Measurements from ENCODE around the gene ANAPC2.

ANAPC2 gene

GRCh38 chr9:137213160-137214060 is 25.1 kb upstream of the ANAPC2 start:
- DNase-seq: no peak

DNA sequence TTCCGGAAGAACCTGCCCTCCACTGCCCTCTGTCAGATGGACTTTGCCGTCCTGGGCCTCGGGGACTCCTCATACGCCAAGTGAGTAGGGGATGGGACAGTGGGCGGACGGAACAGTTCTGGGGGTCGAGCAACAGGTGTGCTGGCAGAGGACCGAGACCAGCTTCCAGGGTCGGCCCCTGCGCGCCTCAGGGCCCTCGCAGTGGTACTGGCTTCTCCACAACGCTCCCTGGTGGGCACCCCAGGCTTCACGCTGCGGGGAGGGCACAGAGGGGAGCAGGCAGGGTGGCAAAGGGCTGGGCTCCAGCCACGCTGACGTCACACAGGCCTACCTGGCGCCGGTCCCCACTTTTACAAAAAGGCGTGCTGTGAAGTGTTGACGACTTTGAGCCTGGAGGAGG is 24.2 kb upstream of the ANAPC2 start:
- no peak for DNase-seq

GRCh38 chr9:137211532-137211931 is 23.2 kb upstream of the ANAPC2 start:
- DNase-seq: no peak

- no peak for DNase-seq
These were observed 18.2 kb upstream of the ANAPC2 start for GRCh38 chr9:137206602-137207001.

DNA sequence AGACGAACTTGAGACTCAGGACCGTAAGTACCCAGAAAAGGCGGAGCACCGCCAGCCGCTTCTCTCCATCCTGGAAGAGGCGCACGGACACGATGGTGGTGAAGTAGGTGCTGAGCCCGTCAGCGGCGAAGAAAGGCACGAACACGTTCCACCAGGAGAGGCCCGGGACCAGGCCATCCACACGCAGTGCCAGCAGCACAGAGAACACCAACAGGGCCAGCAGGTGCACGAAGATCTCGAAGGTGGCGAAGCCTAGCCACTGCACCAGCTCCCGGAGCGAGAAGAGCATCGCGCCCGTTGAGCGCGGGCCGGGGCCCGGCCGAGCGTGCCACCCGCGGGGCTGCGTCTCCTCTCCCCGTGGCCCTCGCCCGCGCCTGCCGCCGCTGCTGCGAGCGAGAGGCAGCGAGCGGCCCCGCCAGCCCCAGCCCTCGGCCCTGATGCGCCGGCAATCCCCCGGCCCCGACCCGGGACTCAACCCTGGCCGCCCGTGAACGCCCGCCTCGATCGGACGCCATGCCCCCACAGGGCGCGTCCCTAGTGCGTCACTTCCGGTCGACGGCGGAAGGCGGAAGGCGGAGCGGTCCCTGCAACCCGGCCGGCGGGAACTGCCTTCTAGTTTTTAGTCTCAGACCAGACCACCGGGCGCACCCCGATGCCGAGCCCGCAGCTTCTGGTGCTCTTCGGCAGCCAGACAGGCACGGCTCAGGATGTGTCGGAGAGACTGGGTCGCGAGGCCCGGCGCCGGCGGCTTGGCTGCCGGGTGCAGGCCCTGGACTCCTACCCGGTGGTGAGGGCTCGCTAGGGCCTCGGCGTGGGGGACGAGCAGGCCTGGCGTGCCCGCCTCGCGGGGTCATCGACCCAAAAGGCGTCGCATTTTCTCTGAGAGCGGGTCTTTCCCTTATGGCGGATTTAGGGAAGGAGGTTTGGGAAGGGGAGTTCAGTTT is 17.0 kb upstream of the ANAPC2 start, which contains the start of the genes NDOR1 and TMEM203:
Gene NDOR1, plus strand, starts transcription at position 575 of the 944 bp plus-strand sequence. Its CDS starts 78 bp downstream, at position 653.
Gene TMEM203, minus strand, starts transcription at position 523 of the 944 bp plus-strand sequence. Its CDS starts 234 bp downstream, at position 289.
- peak; percentile 79 for DNase-seq

GRCh38 chr9:137204731-137205125 is 16.4 kb upstream of the ANAPC2 start:
- DNase-seq: no peak

GRCh38 chr9:137202966-137203365 is 14.6 kb upstream of the ANAPC2 start:
- DNase-seq: no peak

GRCh38 chr9:137201205-137201868 is 13.0 kb upstream of the ANAPC2 start:
- DNase-seq: no peak

GRCh38 chr9:137200311-137201204 is 12.2 kb upstream of the ANAPC2 start, which contains the start of gene TPRN:
Gene TPRN (minus strand): TSS chr9:137200741. CDS start chr9:137200711, 30 bp downstream.
- DNase-seq: peak; percentile 96

DNA sequence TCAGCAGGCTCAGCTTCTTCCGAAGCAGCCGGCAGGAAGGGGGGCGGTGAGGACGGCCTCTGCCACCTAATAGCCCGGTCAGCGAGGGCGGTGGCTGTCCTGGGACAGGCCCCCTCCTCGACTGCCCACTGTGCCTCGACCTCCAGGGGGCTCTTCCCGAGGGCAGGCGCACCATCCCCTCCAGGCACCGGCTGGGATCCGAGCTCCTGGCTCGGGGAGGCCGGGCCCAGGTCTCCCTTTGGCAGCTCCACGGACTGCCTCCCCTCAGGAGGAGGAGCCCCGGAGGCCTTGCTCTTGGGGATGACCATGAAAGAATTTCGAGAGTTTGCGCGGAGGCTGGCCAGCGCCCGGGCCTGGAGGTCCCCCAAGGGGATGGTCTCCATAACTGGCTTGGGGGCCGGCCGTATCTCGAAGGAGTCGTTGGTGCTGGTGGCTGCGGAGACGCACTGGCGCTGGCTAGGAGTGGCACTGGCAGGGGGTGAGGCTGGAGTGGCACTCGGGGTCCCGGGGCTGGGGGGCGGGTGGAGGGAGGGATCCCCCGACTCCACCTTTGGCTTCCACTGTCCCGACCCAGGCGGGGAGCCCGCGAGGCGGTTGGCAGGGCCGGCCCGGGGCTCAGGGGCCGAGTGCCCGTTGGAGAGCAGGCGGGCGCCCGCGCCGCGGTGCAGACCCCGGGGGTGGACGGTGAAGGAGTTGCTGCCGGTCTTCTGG is 11.2 kb upstream of the ANAPC2 start:
- no peak for DNase-seq

- DNase-seq: no peak
These were observed 10.5 kb upstream of the ANAPC2 start for GRCh38 chr9:137198902-137199283.

DNA sequence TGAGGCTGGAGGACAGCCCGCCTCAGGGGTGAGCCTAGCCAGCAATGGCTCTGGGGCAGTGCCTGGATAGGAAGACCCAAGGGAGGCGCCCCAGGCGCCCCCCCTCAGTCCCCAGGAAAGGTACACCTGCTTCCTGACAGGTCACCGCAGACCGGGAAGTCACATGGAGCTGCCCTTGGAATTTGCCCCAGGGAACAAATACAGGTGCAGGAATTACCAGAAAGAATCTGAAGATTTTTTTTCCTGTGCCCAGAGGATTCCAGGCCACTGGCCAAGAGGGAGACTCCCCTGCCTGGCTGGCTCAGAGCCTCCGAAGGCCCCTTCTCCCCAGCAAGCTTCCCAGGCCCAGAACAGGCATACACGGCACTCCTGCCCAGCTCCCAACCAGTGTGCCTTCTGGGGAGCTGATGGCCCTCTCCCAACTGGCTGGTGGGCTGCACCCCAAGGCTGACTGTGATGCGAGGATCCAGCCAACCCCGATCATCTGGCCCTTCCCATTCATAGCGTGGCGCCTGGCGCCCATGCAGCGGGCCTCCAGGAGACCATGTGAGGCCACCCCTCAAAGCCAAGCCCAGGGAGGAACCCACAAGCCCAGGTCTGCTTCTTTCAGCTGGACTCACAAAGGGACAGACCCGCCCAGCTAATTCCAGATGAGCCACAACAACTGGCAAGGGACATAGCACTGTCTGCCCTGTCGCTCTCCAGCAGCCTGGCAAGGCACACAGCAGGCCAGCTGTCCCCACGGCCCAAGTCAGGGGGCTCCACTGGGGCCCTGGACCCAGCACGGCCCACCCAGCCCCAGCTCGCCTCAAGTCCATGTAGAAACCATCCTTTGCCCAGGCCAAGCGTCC is 9.9 kb upstream of the ANAPC2 start:
- DNase-seq: no peak

DNA sequence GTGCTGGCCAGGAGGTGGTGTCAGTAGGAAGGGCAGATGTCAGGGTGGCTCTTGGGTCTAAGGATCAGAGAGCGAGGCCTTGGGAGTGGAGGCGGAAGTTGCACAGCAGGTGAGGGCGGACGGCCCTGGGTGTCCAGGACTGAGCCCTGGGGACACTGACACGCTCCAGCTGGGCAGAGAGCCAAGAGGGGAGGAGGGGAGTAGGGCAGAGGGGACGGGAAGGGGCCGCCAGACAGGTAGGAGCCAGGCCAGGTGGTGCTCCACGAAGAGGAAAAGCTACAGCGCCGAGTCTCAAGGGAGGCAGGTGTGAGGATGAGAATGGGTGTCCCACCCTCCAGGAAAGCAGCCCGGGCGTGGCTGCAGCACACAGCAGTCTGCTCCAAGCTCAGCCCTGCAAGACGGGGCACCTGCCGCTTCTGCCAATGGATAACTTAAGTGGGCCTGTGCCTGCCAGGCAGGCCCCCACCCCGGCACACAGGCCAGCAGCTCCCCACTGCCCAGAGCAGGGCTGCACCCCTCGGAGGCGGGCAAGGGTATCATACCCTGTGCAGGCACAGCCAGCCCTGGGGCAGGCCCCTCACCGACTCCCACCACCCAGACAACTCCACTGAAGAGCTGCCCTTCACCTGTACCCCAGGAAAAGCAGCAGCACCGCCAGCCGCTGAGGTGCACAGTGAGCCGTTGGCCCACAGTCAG is 7.3 kb upstream of the ANAPC2 start:
- no peak for DNase-seq

- DNase-seq: no peak
These were observed 6.5 kb upstream of the ANAPC2 start for GRCh38 chr9:137194909-137195308.

GRCh38 chr9:137194388-137194787 is 6.0 kb upstream of the ANAPC2 start:
- DNase-seq: no peak

- no peak for DNase-seq
These were observed 5.4 kb upstream of the ANAPC2 start for GRCh38 chr9:137193771-137194170.

GRCh38 chr9:137192859-137193258 is 4.5 kb upstream of the ANAPC2 start:
- no peak for DNase-seq

GRCh38 chr9:137192448-137192780 is 4.1 kb upstream of the ANAPC2 start:
- DNase-seq: no peak

DNA sequence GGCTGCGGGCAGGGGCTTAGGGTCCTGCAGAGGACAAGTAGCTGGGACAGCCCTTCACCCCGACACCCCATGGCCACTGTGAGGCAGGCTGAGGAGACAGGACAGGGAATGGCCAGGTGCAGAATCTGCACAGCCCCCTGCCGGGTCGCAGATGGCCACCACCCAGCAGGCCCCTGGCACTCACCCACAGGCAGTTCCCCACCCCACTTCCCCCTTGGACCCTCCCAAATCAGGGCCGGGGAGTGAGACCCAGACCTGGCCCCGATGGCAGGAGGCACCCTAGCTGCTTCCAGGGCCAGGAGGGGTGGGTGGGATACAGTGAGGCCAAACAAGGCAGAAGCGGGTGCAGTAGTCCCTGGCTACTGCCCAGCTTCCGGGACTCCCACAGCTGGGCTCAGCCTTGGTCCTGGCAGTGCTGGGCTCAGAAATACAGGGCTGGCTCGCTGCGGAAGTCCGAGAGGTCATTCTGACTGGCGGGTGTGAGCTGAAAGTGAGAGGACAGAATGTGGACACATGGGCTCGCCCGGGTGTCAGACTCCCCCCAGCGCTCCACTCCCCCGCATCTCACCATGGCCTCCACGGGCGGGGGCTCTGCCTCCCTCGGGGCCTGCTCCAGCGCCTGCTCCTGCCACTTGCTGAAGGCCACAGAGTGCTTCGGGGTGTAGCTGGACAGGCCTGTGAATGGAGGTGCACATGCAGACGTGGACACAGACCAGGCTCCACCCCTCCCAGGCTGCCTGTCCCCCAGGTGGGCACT is 3.5 kb upstream of the ANAPC2 start:
- DNase-seq: no peak

Measured in KG1 (cell line).